Measurements from ENCODE around the gene OR2L5.

DNA sequence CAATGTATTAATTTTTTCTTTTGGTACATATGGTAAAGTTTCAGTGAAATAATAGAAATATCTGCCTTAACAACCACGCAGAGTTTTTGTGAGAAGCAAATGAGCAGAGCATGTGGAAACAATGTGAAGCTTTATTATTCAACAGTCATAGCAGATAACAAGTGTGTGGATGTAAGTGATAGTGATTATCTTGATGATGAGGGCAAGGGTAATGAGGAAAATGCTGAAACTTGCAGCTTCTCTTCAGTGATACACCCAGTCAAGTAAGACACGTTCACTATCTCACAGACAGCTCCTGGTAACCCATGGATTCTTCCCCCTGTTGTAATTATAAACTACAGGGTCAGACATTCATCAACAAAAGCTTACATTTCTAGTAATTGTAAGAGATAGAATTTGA lies 14.6 kb upstream of the OR2L5 start:
- no peak for TF ChIP-seq CTCF (IDR thresholded peaks at IDR 0.05; ENCODE audit: low read depth, low read length)
- no peak for TF ChIP-seq POLR2A (IDR thresholded peaks at IDR 0.05; ENCODE audit: extremely low read depth, insufficient read length)

Data from NB4 (cell line).